Fibroblast of peridontal ligament (primary cell): ENCODE data around the gene MRTFA.
"Not testable (repeated sequence)": the region's sequence is repeated elsewhere in the genome, so short reads cannot be mapped to it uniquely, and the experiment has no call there.

Source experiments
- DNase-seq: peaks from one replicate; pipeline ENCODE4 v3.0.0-alpha.2; 2010; ENCODE audit errors: extremely low read depth

The MRTFA gene

DNA sequence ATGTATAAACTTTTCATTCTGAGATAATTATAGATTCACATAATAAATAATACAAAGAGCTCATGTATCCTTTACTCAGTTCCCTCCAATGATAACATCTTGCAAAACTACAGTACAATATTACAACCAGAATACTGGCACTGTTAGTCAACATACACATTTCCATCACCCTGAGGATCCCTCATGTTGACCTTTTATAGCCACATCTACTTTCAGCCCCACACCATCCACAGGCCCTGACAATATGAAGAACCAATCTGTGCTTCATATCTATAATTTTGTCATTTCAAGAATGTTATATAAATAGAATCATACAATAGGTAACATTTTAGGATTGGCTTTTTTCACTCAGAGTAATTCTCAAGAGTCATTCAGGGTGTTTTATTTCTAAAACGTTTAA, 115.5 kb downstream of the MRTFA start:
- DNase-seq = no peak

- no peak for DNase-seq
These were observed 116.0 kb downstream of the MRTFA start for GRCh38 chr22:40520562-40520961.

DNA sequence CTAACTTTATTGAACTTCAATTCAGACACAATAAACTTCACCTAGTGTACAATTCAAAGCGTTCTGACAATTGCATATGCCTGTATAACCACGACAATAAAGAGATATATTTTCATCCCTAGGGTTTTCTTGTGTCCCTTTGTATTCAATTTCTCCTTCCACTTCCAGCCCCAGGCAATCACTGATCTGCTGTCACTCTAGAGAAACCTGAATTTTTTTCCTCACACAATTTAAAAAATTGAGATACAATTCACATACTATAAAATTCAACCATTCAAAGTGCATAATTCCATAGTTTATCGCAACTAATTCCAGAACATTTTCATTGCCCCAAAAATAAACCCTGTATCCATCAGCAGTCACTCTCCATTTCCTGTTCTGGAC, 116.6 kb downstream of the MRTFA start:
- no peak for DNase-seq

DNA sequence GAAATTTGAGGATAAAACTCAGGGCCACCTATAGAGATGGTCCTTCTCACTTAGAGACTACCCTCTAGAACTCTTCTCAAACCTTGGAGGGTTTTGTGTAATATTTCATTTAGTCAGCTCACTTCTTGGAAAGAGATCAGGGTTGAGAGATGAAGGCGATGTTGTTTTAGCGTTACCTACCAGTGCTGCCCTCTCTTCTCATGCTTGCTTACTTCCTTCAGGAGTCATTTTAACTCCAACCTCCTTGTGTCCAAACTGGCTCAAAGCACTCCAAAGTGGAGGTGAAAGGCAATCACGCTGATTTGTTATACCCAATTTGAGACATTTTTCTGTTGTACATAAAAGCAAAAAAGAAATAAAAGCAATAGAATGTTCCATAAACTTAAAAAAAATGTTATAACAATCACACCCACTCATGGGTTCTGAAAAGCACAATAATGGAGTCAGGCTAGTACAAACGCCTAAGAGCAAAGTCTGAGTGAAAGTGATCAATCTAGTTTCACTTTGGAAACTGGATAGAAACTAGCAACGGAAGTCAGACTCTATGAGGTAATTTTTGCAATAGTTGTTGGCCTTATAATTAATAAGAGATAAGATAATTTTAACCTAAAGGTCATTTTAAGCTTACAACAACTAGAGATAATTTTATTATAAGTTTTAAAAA, 117.1 kb downstream of the MRTFA start:
- no peak for DNase-seq

- no peak for DNase-seq
These were observed 117.7 kb downstream of the MRTFA start for GRCh38 chr22:40518840-40519239.

DNA sequence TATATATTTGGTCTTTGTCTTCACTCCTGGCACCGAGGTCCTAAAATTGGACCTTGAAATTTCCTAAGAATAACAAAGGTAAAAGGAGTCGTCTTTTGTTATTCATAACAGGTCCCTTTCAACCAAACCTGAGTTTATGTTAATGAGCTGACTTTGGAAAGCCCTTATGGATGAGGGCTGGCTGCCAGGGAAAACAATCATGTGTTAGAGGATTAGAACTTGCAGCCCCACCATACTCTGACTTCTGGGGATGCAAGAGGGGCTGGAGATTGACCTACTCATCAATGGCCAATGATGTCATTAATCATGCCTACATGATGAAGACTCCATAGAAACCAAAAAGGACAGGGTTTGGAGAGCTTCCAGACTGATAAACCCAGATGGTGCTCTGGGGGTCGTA, 118.9 kb downstream of the MRTFA start:
- DNase-seq = no peak

GRCh38 chr22:40516416-40516815, 120.1 kb downstream of the MRTFA start:
- no peak for DNase-seq

DNA sequence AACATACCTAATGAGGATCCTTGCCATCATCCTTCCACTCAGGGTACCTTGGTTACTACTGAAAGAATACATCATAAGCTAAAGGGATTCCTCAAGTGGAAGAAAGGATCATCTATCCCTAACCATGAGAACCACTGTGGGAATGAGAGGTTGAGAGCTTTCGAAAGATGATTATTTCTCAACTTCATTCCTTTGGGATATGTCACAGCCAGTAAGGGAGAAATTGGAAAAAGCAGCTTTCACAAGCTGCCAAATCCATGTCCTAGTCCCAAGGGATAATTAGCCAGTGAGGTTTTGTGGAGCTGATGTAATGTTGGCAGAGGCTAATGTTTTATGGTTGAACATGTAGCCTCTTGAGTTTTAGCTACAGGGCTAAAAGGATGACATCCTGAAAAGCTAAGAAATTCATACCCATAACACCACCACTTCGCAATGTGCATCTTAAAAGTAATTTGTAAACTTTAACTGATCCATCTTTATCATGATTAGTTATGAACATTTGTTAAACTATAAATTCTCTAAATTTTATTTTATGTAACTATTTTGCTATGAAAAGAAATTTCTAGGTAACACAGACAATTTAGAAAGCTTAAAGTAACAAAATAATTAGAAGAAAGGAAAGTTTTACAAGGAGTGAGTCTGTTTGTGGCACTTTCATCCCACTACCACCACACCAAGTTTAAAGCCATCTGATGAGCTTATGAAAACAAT, 123.9 kb downstream of the MRTFA start:
- DNase-seq = peak; percentile 100

- DNase-seq = peak; percentile 56
These were observed 124.9 kb downstream of the MRTFA start for GRCh38 chr22:40511604-40512003.

DNA sequence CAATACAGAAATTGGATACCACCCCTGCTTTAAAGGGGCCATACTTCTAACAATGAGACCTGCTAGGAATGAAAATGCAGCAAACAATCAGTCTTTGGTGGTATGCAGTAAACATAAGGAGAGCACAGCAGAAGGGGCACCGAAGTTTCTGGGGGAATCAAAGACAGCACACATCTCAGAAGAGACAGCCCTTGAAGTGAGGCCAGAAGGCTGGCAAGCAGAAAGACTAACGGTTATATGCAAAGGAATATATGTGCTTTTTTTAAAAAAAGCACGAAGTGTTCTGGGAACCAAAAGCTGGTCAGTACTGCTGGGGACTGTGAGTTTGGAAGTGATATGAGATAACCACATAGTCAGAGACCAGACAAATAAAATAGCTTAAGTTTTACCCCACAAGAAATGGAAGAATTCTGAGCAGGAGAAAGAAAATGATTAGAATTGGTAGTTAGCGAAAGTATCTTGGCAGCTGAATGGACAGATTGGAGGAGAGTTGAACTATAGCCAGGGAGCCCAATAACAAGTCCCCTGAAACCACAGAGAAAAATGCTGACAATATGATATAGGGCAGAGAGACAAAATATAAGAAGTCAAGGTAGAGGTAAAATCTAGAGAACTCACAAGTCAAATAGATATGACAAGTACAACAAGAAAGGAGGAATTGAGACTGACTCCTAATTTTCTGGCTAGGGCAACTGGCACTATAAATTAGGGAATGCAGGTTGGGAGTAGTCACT, 125.7 kb downstream of the MRTFA start:
- DNase-seq = no peak

DNA sequence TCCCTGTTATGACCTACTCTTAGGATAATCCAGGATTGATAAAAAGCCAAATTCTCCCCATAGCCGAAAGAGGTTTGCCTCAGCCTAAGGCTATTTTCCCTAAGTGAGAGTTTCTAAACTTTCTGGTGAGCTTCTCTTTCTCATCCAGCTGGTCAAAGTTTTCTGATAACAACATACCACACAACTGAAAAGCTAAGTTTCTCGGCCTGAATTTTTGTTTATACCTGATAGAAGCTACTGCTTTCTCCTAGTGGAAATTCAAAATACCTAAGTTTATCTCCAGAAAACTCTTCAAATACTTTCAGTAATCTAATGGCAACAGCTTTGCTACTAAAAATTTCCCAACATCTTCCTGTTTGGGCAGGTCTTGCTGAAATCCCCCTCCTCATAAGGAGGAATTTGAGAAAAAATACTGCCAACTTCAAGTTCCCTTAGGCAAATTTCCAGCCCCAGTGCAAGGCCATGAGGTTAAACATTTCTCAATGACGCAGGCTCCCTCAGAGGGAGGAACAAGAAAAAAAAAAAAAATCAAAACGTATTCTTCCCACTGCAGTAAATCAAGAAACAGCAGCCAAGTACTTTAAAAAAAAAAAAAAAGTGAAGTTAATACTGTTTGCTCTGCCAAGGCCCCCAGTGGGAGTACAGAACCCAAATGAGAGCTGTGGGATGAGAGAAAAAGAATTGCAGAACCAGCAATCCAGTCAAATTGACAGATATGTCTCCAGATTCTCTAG, 127.0 kb downstream of the MRTFA start:
- peak; percentile 89 for DNase-seq

GRCh38 chr22:40508046-40508445, 128.5 kb downstream of the MRTFA start:
- not testable (repeated sequence) for DNase-seq

- no peak for DNase-seq
These were observed 129.0 kb downstream of the MRTFA start for GRCh38 chr22:40507491-40507890.

GRCh38 chr22:40506762-40507161, 129.8 kb downstream of the MRTFA start:
- no peak for DNase-seq

DNA sequence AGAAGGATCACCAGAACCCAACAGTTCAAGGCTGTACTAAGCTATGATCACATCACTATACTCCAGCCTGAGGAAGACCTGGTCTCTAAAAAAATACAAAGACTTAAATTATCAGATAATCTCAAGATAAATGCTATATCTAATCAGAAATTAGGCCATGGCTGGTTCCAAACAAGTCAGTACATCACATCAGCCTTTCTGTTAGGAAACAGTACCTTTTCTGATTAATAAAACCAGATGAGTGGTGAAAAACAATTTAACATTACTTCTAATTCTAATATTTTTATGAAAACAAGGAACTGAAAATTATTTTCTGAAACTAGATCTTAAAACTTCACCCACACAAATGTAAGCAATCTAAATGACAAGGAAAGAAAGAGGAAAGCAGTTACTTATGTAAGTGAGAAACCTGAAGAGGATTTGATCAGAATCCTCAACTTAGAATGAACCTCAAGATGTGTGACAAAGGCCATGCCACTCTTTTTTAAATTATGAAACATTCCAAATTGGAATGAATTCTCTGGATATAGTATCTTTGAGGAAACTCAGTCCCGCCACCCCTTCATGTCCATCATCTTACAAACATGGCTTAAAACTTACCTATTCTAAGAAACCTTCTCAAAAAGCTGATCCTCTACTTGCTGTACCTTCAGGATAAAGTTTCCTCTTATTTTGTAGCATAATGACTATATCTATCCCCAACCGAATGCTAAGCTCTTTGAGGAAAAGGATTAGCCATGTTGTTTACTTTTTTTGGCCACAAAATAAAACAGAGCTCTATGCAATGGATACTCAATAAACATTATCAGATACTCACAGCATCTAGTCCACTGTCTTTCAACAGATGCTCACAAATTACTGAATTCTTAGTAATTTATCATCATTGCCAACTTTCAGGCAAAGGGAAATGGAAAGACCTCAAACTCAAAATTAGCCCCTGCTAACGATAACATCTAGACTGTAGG, 132.0 kb downstream of the MRTFA start:
- no peak for DNase-seq

GRCh38 chr22:40502919-40503318, 133.6 kb downstream of the MRTFA start:
- no peak for DNase-seq

- not testable (repeated sequence) for DNase-seq
These were observed 136.1 kb downstream of the MRTFA start for GRCh38 chr22:40500465-40500786.

DNA sequence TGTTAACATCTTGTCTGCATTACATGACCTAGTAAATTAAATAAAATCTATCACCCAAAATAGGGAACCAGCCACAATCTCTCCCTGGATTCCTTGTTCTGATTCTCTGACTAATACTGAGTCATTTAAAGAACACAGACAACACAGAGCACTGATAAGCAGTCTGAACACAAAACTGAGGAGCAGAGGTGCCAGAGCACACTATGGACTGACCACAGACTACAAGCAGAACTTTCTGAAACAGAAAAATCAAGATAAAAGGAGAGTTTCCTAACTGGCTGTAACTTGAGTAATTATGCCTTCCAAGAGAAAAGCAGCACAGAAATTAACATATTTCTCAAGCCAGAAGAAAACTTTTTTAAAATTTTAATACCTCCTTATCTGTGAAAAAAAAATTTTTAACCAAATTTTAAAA, 137.3 kb downstream of the MRTFA start:
- peak; percentile 97 for DNase-seq

DNA sequence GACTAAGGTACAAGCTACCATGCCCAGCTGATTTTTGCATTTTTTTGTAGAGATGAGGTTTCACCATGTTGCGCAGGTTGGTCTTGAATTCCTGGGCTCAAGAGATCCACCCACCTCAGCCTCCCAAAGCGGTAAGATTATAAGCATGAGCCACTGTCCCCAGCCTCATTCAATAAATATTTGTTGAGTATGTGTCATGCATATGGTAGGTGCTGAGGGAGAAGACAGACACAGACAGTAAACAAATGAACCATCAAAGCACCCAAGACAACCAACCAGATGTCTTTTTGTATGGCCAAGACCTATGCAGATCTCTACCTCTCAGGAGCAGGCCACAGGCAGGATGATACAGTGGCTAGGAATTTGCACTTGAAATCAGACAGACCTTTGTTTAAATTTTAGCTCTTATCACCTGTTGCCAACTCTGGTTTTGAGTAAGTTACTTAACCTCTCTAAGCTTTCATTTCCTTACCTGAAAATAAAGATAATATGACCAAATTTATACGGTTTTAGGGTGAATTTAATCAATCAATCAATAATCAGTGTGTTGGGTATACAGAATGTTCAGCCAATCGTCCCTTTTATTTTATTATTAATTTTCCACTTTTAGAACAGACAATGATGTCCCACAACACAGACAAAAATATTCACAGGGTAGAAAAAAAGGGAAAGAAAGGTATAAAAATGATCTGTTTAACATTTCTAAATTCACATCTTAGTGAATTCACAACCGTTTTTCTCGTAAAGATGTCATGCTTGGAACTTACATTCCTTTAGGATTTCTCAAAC, 137.9 kb downstream of the MRTFA start:
- DNase-seq = peak; percentile 41

DNA sequence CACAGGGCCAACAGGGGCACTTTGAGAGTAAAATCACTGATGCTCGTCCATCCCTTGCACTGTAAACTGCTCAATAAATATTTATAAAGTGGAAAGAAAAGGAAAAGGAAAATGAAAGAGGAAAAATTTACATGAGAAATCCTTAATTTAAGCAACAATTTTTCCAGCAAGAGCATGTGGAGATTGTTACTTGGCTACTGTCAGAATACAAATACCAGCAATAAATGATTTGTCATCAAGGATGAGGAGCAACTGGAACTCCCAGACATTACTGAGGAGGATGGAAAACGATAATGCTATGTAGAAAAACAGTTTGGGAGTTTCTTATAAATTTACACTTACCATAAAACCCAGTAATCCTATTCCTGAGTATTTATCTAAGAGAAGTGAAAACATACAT, 143.1 kb downstream of the MRTFA start:
- no peak for DNase-seq
